Activated naive CD4-positive, alpha-beta T cell treated with anti-CD3 and anti-CD28 coated beads for 36 hours (primary cell): ENCODE measurements around the gene TPRG1L. TPM values are rescaled to one million over a fixed set of nuclear protein-coding genes. Genes with fewer than 3 reads are reported as not detected.

Experiments
- CTCF ChIA-PET: fragments of 350-600 bp; sonication (Branson Sonifier 250); formaldehyde crosslinking; loops from one replicate; lab custom pipeline; 2021; ENCODE audit warnings: antibody characterized with exemption; lab: Charles Lee
- DNase-seq: peaks from one replicate; pipeline ENCODE4 v3.0.0-alpha.2; 2020
- H3K27ac Mint-ChIP-seq: one replicate; pipeline ENCODE4 v1.8.0; 2021; ENCODE audit warnings: mild to moderate bottlenecking, mixed read lengths
- H3K27me3 Mint-ChIP-seq: one replicate; pipeline ENCODE4 v1.8.0; 2021; ENCODE audit warnings: low read depth, mixed read lengths
- H3K36me3 Mint-ChIP-seq: one replicate; pipeline ENCODE4 v1.8.0; 2021; ENCODE audit warnings: low read depth, mixed read lengths
- H3K4me1 Mint-ChIP-seq: one replicate; pipeline ENCODE4 v1.8.0; 2021; ENCODE audit warnings: low read depth, mixed read lengths
- H3K4me3 Mint-ChIP-seq: one replicate; pipeline ENCODE4 v1.8.0; 2021; ENCODE audit warnings: mild to moderate bottlenecking, moderate library complexity, mixed read lengths
- H3K9me3 Mint-ChIP-seq: one replicate; pipeline ENCODE4 v1.8.0; 2021; ENCODE audit warnings: mixed read lengths
- intact Hi-C: fragments of 100-400 bp; cut with micrococcal nuclease; formaldehyde crosslinking; loops from one replicate; pipeline ENCODE4 v1.15.1; 2023
- total RNA-seq, 2 experiments: library from RNA; stranded (reverse); gene quantifications; one replicate each; pipeline ENCODE4 v1.2.3, GENCODE V29; 2021

The TPRG1L gene
- total RNA-seq, 2 experiments from 2014 or later = 6.8 TPM

- intact Hi-C loops = no loop called here
- no peak for DNase-seq
- peaks cover 5% of the 10 kb centered on the region for H3K27me3 Mint-ChIP-seq
- CTCF ChIA-PET = no interaction called here
- no peaks in the 10 kb centered on the region for H3K36me3 Mint-ChIP-seq
- no peaks in the 10 kb centered on the region for H3K9me3 Mint-ChIP-seq
- no peak overlapping the region for H3K4me3 Mint-ChIP-seq
- H3K27ac Mint-ChIP-seq = no peak overlapping the region
- H3K4me1 Mint-ChIP-seq = no peaks in the 10 kb centered on the region
Measured at GRCh38 chr1:3604468-3604974, 20.3 kb upstream of the TPRG1L start.

GRCh38 chr1:3604997-3605823 lies 19.6 kb upstream of the TPRG1L start:
- H3K36me3 Mint-ChIP-seq = no peaks in the 10 kb centered on the region
- CTCF ChIA-PET = no interaction called here
- no peak overlapping the region for H3K4me3 Mint-ChIP-seq
- intact Hi-C loops = no loop called here
- no peaks in the 10 kb centered on the region for H3K9me3 Mint-ChIP-seq
- H3K4me1 Mint-ChIP-seq = no peaks in the 10 kb centered on the region
- peaks cover 5% of the 10 kb centered on the region for H3K27me3 Mint-ChIP-seq
- no peak overlapping the region for H3K27ac Mint-ChIP-seq
- no peak for DNase-seq

- Mint-ChIP-seq H3K9me3 (no peaks in the 10 kb centered on the region), H3K36me3 (no peaks in the 10 kb centered on the region), H3K27me3 (peaks cover 10% of the 10 kb centered on the region), H3K27ac (no peak overlapping the region), H3K4me1 (peaks cover 8% of the 10 kb centered on the region), H3K4me3 (no peak overlapping the region)
- DNase-seq = no peak
- CTCF ChIA-PET = interaction anchor here (0.6 kb wide), 1 partner anchor 222 kb away, joined by 3 read pairs; no protein-coding TSS in a partner anchor
- intact Hi-C loops = no loop called here
Measured at GRCh38 chr1:3606779-3607702, 17.8 kb upstream of the TPRG1L start.

GRCh38 chr1:3607703-3608065 lies 17.1 kb upstream of the TPRG1L start:
- no peaks in the 10 kb centered on the region for H3K9me3 Mint-ChIP-seq
- no peak overlapping the region for H3K27ac Mint-ChIP-seq
- CTCF ChIA-PET = interaction anchor here (1.8 kb wide), 1 partner anchor 11 kb away, joined by 5 read pairs; no protein-coding TSS in a partner anchor
- intact Hi-C loops = no loop called here
- peaks cover 10% of the 10 kb centered on the region for H3K4me1 Mint-ChIP-seq
- no peaks in the 10 kb centered on the region for H3K36me3 Mint-ChIP-seq
- peaks cover 10% of the 10 kb centered on the region for H3K27me3 Mint-ChIP-seq
- no peak for DNase-seq
- no peak overlapping the region for H3K4me3 Mint-ChIP-seq

GRCh38 chr1:3608154-3608553 lies 16.7 kb upstream of the TPRG1L start:
- intact Hi-C loops = no loop called here
- Mint-ChIP-seq H3K4me1 (peaks cover 10% of the 10 kb centered on the region), H3K36me3 (no peaks in the 10 kb centered on the region), H3K27ac (no peak overlapping the region), H3K27me3 (peaks cover 10% of the 10 kb centered on the region), H3K4me3 (no peak overlapping the region), H3K9me3 (no peaks in the 10 kb centered on the region)
- CTCF ChIA-PET = interaction anchor here (1.8 kb wide), 1 partner anchor 11 kb away, joined by 5 read pairs; no protein-coding TSS in a partner anchor
- DNase-seq = no peak

GRCh38 chr1:3609016-3609768 lies 15.6 kb upstream of the TPRG1L start:
- H3K9me3 Mint-ChIP-seq = no peaks in the 10 kb centered on the region
- intact Hi-C loops = no loop called here
- no peaks in the 10 kb centered on the region for H3K36me3 Mint-ChIP-seq
- no peak for DNase-seq
- peaks cover 10% of the 10 kb centered on the region for H3K27me3 Mint-ChIP-seq
- H3K27ac Mint-ChIP-seq = no peak overlapping the region
- no peak overlapping the region for H3K4me3 Mint-ChIP-seq
- CTCF ChIA-PET = interaction anchor here (0.7 to 1.8 kb wide), 2 partner anchors 10 to 125 kb away, joined by 3 to 5 read pairs; no protein-coding TSS in a partner anchor
- H3K4me1 Mint-ChIP-seq = peaks cover 10% of the 10 kb centered on the region

- Mint-ChIP-seq H3K4me1 (peaks cover 10% of the 10 kb centered on the region), H3K27me3 (peaks cover 10% of the 10 kb centered on the region), H3K9me3 (no peaks in the 10 kb centered on the region), H3K36me3 (no peaks in the 10 kb centered on the region), H3K27ac (no peak overlapping the region), H3K4me3 (no peak overlapping the region)
- CTCF ChIA-PET = interaction anchor here (0.5 to 0.7 kb wide), 2 partner anchors 10 to 126 kb away, joined by 3 read pairs; no protein-coding TSS in a partner anchor
- intact Hi-C loops = no loop called here
- no peak for DNase-seq
Measured at GRCh38 chr1:3609769-3610526, 14.9 kb upstream of the TPRG1L start.

GRCh38 chr1:3610527-3611169 lies 14.2 kb upstream of the TPRG1L start:
- Mint-ChIP-seq H3K27me3 (peaks cover 10% of the 10 kb centered on the region), H3K27ac (no peak overlapping the region), H3K9me3 (no peaks in the 10 kb centered on the region), H3K4me1 (peaks cover 10% of the 10 kb centered on the region), H3K36me3 (no peaks in the 10 kb centered on the region), H3K4me3 (peak overlapping the region; percentile 62)
- peak; percentile 19 for DNase-seq
- CTCF ChIA-PET = interaction anchor here (0.5 to 0.6 kb wide), 2 partner anchors 9 to 125 kb away, joined by 3 read pairs; no protein-coding TSS in a partner anchor
- intact Hi-C loops = no loop called here

GRCh38 chr1:3611170-3612019 lies 13.4 kb upstream of the TPRG1L start, which contains the start of gene MEGF6:
Gene MEGF6, minus strand, starts transcription at chr1:3611508. Its CDS starts 240 bp downstream, at chr1:3611268.
- DNase-seq = peak; percentile 49
- H3K4me3 Mint-ChIP-seq = peak within 1 kb of the TSS; percentile 66
- CTCF ChIA-PET = interaction anchor here (0.6 kb wide), 1 partner anchor 126 kb away, joined by 3 read pairs; no protein-coding TSS in a partner anchor

GRCh38 chr1:3612123-3612522 lies 12.7 kb upstream of the TPRG1L start:
- CTCF ChIA-PET = no interaction called here
- no peaks in the 10 kb centered on the region for H3K36me3 Mint-ChIP-seq
- H3K27ac Mint-ChIP-seq = no peak overlapping the region
- no peaks in the 10 kb centered on the region for H3K9me3 Mint-ChIP-seq
- no peak for DNase-seq
- peak overlapping the region; percentile 66 for H3K4me3 Mint-ChIP-seq
- H3K27me3 Mint-ChIP-seq = peaks cover 10% of the 10 kb centered on the region
- intact Hi-C loops = no loop called here
- peaks cover 10% of the 10 kb centered on the region for H3K4me1 Mint-ChIP-seq

More at GRCh38 chr1:3611170-3612019, 13.4 kb upstream of the TPRG1L start, which contains the start of gene MEGF6:
- H3K27ac Mint-ChIP-seq = no peak within 1 kb of the TSS
- no peaks in the 10 kb centered on the region for H3K36me3 Mint-ChIP-seq
- H3K4me1 Mint-ChIP-seq = peaks cover 10% of the 10 kb centered on the region
- no peaks in the 10 kb centered on the region for H3K9me3 Mint-ChIP-seq
- H3K27me3 Mint-ChIP-seq = peaks cover 10% of the 10 kb centered on the region
- intact Hi-C loops = no loop called here
